Peyer's patch (tissue), 4 donors: ENCODE results near the gene TMEM25.

Source experiments
- CTCF ChIP-seq, 6 experiments: fragments of 450-650 bp in 4 of 6; fragments of 200-600 bp in 2 of 6; sonication (generic) in 1 of 6; IDR thresholded peaks; one replicate each; pipeline ENCODE4 v1.5.1; 2017 to 2019; ENCODE audit warnings: antibody characterized with exemption in 6 of 6, mild to moderate bottlenecking in 3 of 6, moderate library complexity in 1 of 6
- POLR2A ChIP-seq, 2 donors: fragments of 450-650 bp; IDR thresholded peaks; one replicate each; pipeline ENCODE4 v1.5.1; 2017; ENCODE audit warnings: antibody characterized with exemption in 2 of 2, mild to moderate bottlenecking in 2 of 2, moderate library complexity in 2 of 2

- TF ChIP-seq POLR2A (IDR thresholded peaks at IDR 0.05) (no peak), CTCF (IDR thresholded peaks at IDR 0.05) (no peak)
These were observed 6.5 kb downstream of the TMEM25 start for GRCh38 chr11:118537409-118537980.
